KMS-11 (cell line): Measurements from ENCODE around the gene UGT1A8.
"Not testable (repeated sequence)": the region's sequence is repeated elsewhere in the genome, so short reads cannot be mapped to it uniquely, and the experiment has no call there.

Experiments
- H2AFZ ChIP-seq: fragments of 200-600 bp; sonication (generic); 2 replicates; pipeline ENCODE4 v1.6.1; 2016; ENCODE audit warnings: antibody characterized with exemption, mixed run types, low read depth
- H3K27ac ChIP-seq: fragments of 200-600 bp; sonication (generic); 2 replicates; pipeline ENCODE4 v1.6.1; 2016; ENCODE audit warnings: mild to moderate bottlenecking, mixed run types
- H3K27me3 ChIP-seq: fragments of 200-600 bp; sonication (generic); 2 replicates; pipeline ENCODE4 v1.6.1; 2017; ENCODE audit warnings: mild to moderate bottlenecking, low read depth, mixed run types, moderate library complexity; ENCODE audit not compliant: insufficient read depth
- H3K36me3 ChIP-seq: fragments of 200-600 bp; sonication (generic); 2 replicates; pipeline ENCODE4 v1.6.1; 2017; ENCODE audit warnings: mild to moderate bottlenecking, mixed run types; ENCODE audit not compliant: insufficient read depth
- H3K4me1 ChIP-seq: fragments of 200-600 bp; sonication (generic); 2 replicates; pipeline ENCODE4 v1.6.1; 2016; ENCODE audit warnings: mild to moderate bottlenecking, low read depth, mixed run types; ENCODE audit not compliant: poor library complexity, severe bottlenecking
- H3K4me2 ChIP-seq: fragments of 200-600 bp; sonication (generic); 2 replicates; pipeline ENCODE4 v1.7.0; 2016; ENCODE audit warnings: mild to moderate bottlenecking, mixed run types
- H3K4me3 ChIP-seq: fragments of 200-600 bp; sonication (generic); IDR thresholded peaks from 2 replicates; pipeline ENCODE4 v1.6.1; 2017; ENCODE audit warnings: low read depth, low read length, mixed read lengths; ENCODE audit not compliant: insufficient read depth
- H3K79me2 ChIP-seq: fragments of 200-600 bp; sonication (generic); 2 replicates; pipeline ENCODE4 v1.6.1; 2016; ENCODE audit warnings: low read depth, mixed run types; ENCODE audit not compliant: insufficient read depth
- H3K9ac ChIP-seq: fragments of 200-600 bp; sonication (generic); 2 replicates; pipeline ENCODE4 v1.6.1; 2016; ENCODE audit warnings: mild to moderate bottlenecking, mixed run types
- H4K20me1 ChIP-seq: fragments of 200-600 bp; sonication (generic); 2 replicates; pipeline ENCODE4 v1.6.1; 2016; ENCODE audit warnings: mild to moderate bottlenecking, mixed run types; ENCODE audit not compliant: insufficient read depth
- TF ChIP-seq, protein P1 (sequence below): fragments of 200-600 bp; sonication (generic); conservative IDR thresholded peaks from 2 replicates; pipeline ENCODE4 v1.6.1; 2017; ENCODE audit warnings: low read depth, mild to moderate bottlenecking, antibody characterized with exemption, low read length, moderate library complexity, mixed read lengths

Gene UGT1A8

DNA sequence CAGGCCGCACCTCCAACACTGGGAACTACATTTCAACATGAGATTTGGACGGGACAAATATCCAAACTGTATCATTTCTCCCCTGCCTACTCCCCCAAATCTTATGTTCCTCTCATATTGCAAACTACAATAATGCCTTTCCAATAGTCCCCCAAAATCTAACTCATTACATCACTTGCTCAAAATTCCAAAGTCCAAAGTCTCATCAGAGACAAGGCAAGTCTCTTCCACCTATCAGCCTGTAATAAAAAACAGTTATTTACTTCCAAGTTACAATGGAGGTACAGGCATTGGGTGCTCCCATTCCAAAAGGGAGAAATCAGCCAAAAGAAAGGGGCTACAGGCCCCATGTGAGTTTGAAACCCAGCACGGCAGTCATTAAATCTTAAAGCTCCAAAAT lies 12.6 kb upstream of the UGT1A8 start:
- no peaks in the 10 kb centered on the region for H3K36me3 ChIP-seq

GRCh38 chr2:233605680-233606079 lies 11.8 kb upstream of the UGT1A8 start:
- Histone ChIP-seq H3K79me2 (no peaks in the 10 kb centered on the region), H3K9ac (no peak overlapping the region), H3K4me1 (no peaks in the 10 kb centered on the region), H3K4me2 (no peak overlapping the region), H2AFZ (no peak overlapping the region), H3K4me3 (no peak overlapping the region), H3K27me3 (no peaks in the 10 kb centered on the region), H3K27ac (no peak overlapping the region), H3K36me3 (no peaks in the 10 kb centered on the region), H4K20me1 (no peaks in the 10 kb centered on the region)
- TF ChIP-seq, protein P1, sequence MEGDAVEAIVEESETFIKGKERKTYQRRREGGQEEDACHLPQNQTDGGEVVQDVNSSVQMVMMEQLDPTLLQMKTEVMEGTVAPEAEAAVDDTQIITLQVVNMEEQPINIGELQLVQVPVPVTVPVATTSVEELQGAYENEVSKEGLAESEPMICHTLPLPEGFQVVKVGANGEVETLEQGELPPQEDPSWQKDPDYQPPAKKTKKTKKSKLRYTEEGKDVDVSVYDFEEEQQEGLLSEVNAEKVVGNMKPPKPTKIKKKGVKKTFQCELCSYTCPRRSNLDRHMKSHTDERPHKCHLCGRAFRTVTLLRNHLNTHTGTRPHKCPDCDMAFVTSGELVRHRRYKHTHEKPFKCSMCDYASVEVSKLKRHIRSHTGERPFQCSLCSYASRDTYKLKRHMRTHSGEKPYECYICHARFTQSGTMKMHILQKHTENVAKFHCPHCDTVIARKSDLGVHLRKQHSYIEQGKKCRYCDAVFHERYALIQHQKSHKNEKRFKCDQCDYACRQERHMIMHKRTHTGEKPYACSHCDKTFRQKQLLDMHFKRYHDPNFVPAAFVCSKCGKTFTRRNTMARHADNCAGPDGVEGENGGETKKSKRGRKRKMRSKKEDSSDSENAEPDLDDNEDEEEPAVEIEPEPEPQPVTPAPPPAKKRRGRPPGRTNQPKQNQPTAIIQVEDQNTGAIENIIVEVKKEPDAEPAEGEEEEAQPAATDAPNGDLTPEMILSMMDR: no peak

More for the DNA sequence above, 12.6 kb upstream of the UGT1A8 start:
- no peaks in the 10 kb centered on the region for H3K27me3 ChIP-seq
- no peak overlapping the region for H3K4me3 ChIP-seq
- TF ChIP-seq, protein P1: no peak
- no peak overlapping the region for H2AFZ ChIP-seq
- no peak overlapping the region for H3K27ac ChIP-seq
- H3K79me2 ChIP-seq: no peaks in the 10 kb centered on the region
- H4K20me1 ChIP-seq: no peaks in the 10 kb centered on the region
- H3K4me2 ChIP-seq: no peak overlapping the region
- H3K4me1 ChIP-seq: no peaks in the 10 kb centered on the region
- H3K9ac ChIP-seq: no peak overlapping the region

DNA sequence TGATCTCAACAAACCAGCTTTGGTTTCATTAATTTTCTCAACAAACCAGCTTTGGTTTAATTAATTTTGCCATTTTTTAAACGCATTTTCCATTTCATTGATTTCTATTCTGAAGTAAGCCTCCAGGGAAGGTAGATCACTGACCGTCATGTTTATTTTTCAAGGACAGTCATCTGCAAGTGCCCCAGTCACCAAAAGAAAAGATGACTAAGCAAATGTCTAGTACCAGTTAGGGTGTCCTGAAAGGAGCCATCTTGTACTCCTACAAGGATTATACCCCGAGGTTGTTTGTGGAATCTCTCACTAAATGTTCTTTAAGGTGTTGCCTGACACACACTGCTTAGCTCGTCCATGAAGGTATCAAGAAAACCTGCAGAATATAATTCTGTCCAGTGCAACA lies 6.1 kb upstream of the UGT1A8 start:
- TF ChIP-seq, protein P1: no peak
- Histone ChIP-seq H3K27ac (no peak overlapping the region), H3K79me2 (no peaks in the 10 kb centered on the region), H2AFZ (no peak overlapping the region), H3K36me3 (no peaks in the 10 kb centered on the region), H3K27me3 (no peaks in the 10 kb centered on the region), H3K9ac (no peak overlapping the region), H3K4me2 (no peak overlapping the region), H4K20me1 (no peaks in the 10 kb centered on the region), H3K4me1 (no peaks in the 10 kb centered on the region), H3K4me3 (no peak overlapping the region)

DNA sequence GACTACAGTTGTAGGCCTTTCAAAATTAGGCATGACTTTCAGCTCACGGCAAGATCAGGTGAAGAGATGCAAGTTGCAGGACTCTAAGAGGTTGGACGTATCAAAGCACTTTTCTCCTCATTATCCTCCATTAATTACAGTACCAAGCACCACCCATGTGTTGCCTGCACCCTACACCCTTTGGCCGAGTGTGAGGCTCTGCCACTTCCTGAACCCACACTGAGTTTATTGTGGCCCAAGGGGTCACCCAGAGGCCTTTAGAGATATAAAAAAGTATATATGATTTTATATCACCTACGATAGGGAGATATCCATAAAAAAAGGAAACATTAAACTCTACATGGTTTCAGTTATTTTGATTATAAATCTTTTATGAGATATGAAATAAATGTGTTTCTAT lies 2.8 kb downstream of the UGT1A8 start:
- H3K27me3 ChIP-seq: no peaks in the 10 kb centered on the region
- H3K36me3 ChIP-seq: no peaks in the 10 kb centered on the region
- no peak overlapping the region for H3K4me3 ChIP-seq
- no peak overlapping the region for H3K27ac ChIP-seq
- TF ChIP-seq, protein P1: no peak
- no peak overlapping the region for H3K9ac ChIP-seq
- H2AFZ ChIP-seq: no peak overlapping the region
- no peaks in the 10 kb centered on the region for H3K79me2 ChIP-seq
- no peak overlapping the region for H3K4me2 ChIP-seq
- no peaks in the 10 kb centered on the region for H4K20me1 ChIP-seq
- H3K4me1 ChIP-seq: no peaks in the 10 kb centered on the region

DNA sequence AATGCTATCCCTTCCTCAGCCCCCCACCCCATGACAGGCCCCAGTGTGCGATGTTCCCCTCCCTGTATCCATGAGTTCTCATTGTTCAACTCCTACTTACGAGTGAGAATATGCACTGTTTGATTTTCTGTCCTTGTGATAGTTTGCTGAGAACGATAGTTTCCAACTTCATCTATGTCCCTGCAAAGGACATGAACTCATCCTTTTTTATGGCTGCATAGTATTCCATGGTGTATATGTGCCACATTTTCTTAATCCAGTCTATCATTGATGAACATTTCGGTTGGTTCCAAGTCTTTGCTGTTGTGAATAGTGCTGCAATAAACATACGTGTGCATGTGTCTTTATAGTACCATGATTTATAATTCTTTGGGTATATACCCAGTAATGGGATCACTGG lies 4.4 kb downstream of the UGT1A8 start:
- H3K4me3 ChIP-seq, H2AFZ ChIP-seq, H3K4me1 ChIP-seq, H3K36me3 ChIP-seq, H4K20me1 ChIP-seq, H3K27me3 ChIP-seq, H3K27ac ChIP-seq, H3K9ac ChIP-seq, H3K79me2 ChIP-seq, H3K4me2 ChIP-seq: not testable (repeated sequence)
